GM19025 (cell line): ENCODE data around the gene DAP.
"Not testable (repeated sequence)": the region's sequence is repeated elsewhere in the genome, so short reads cannot be mapped to it uniquely, and the experiment has no call there.

ENCODE experiments used
- ATAC-seq: cut with Tn5 transposase; IDR thresholded peaks from one replicate; pipeline ENCODE4 v1.9.1; 2021; ENCODE audit warnings: mild to moderate bottlenecking, low read depth, moderate library complexity; ENCODE audit not compliant: unreplicated experiment

The DAP gene

DNA sequence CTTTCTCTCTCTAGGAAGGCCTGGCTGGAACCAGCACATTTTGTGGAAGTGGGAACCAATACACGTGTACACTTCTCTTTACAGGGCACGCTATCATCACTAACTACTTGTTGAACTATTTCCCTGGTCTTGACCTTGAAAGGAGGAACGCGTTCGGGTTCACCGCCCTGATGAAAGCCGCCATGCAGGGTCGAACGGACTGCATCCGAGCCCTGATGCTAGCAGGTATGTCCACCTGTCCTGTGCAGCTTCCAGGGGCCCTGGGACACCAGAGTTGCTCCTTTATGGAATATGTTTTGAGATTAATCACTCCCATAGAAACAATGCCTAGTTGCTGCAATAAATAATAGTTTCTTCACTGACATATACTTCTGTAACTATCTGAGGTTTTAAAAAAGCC is 123.1 kb downstream of the DAP start:
- no peak for ATAC-seq

DNA sequence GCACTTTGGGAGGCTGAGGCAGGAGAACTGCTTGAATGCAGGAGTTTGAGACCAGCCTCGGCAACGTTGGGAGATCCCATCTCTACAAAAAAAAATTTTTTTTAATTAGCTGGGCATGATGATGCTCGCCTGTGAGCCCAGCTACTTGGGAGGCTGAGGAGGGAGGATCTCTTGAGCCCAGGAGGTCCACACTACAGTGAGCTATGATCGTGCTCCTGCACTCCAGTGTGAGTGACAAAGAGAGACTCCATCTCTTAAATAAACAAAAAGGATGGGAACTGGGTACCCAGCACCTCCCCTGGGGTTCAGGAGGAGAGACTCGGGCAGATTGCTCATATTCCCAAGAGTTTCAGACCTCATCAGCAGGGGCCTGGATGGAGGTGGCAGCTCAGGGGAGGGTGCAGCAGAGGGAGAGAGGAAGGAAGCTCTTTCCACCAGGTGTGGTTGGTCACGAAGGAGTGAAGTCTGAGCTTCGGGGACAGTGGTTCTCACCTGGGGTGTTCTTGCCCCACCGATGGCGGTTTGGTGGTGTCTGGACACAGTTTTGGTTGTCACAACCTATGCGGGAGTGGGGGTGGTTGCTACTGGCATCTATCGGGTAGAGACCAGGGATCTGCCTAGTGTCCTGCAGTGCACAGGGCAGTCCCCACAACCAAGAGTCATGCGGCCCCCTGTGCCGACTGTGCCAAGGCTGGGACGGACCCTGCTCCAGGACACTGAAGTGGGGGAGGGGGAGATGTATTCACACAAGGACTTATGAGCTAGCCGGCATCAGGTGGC is 124.5 kb downstream of the DAP start:
- ATAC-seq: no peak

DNA sequence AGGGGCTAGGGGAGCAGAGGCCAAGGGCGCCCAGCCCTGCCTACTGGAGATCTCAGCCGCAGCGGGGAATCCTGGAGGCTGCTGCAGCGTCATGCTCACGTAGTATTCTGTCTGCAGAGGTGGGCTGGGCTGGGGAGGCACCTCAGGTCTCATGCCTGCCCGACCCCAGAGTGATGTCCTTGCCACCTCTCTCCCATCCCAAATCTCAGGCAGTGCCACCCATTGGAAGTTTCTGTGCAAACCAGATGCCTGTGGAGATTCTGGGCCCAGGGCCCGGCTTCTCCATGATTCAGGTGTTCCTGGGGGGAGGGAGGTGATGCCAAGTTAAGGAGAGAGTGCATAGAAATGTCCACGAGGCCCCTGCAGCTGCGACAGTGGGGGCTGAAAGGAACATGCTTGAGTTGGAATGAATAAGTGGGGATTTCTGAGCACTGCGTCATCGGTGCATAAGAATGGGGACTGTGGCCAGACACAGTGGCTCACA is 125.1 kb downstream of the DAP start:
- ATAC-seq: no peak

DNA sequence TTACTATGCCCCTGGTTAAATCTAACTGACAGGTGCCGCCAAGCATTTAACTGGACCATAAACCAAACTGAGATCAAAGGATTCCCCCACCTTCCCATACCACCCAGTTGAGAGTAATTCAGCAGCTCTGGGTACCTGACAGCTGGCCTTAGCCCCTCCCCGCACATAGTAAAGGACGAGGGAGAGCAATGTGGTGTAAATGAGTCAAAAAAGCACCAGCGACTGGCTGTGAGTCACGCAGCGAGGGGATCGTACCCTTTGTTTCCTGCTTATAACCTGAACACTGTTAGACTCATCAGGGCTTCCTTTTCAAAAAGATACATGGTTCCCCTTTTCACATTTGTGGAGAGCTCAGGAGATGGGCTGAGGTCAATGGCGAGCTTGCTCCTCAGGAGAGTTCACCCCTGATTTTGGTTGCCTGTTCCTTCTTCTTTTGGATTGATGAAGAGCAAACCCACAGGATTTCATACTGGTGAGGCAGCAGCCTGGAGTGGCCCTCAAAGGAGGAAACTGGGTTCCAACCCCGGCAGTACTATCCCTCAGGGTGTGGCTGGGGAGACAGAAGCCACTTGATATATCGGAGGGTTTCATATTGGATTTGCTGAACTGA is 125.7 kb downstream of the DAP start:
- peak; percentile 54 for ATAC-seq

DNA sequence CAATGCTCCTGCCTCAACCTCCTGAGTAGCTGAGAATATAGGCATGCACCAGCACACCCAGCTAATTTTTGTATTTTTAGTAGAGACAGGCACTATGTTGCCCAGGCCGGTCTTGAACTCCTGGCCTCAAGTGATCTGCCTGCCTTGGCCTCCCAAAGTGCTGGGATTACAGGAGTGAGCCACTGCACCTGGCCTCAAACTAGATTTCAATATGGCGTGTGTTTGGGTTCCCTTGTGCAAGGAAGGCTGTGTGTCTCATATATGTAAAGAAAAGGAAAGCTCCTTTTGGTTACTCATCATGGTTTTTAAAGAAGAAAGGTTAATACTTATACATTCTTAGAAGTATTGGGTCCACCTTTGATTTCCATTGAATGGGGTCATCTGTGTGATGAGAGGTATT is 126.5 kb downstream of the DAP start:
- no peak for ATAC-seq

DNA sequence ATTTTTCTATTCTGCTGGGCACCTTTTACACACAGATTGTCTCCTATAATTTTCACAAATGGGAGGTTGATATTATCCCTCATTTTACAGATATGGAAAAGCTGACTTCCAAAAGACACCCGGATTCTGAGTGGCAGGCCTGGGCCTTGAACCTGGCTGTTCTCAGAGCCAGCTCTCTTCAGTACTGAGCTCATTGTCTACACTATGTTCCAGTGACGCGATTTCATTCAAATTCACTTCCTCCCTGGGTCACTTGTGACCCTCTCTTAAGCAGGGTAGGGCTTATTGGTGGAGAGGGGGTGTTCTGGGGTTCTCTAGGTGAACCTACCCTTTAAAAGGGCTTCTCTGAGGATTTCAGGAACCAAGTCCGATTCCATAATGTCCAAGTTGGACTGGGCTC is 127.0 kb downstream of the DAP start:
- ATAC-seq: no peak

DNA sequence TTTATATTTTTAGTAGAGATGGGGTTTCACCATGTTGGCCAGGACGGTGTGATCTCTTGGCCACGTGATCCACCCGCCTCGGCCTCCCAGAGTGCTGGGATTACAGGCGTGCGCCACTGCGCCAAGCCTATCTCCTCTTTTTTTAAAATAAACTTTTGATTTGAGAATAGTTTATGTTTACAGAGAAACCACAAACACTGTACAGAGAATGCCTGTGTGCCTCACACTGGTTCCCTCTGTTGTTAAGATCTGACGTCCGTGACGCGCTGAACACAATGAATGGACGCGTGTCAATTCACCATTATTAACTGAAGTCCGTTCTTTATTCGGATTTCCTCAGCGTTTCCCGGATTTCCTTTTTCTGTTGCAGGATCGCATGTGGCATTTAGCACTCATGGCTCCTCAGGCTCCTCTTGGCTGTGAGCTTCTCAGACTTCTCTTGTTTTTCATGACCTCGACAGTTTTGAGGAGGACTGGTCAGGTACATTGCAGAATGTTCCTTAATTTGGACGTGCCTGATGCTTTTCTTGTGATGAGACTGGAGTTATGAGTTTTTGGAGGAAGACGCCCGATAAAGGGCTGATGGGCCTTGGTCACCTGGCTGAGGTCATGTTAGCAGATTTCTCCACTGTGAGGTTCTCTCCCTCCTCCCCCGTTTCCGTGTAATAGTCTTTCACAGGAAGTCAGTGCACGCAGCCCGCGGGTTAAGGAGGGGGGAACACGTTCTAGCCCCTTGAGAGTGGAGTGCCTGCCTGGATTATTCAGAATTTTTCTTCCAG is 127.6 kb downstream of the DAP start:
- ATAC-seq: no peak

DNA sequence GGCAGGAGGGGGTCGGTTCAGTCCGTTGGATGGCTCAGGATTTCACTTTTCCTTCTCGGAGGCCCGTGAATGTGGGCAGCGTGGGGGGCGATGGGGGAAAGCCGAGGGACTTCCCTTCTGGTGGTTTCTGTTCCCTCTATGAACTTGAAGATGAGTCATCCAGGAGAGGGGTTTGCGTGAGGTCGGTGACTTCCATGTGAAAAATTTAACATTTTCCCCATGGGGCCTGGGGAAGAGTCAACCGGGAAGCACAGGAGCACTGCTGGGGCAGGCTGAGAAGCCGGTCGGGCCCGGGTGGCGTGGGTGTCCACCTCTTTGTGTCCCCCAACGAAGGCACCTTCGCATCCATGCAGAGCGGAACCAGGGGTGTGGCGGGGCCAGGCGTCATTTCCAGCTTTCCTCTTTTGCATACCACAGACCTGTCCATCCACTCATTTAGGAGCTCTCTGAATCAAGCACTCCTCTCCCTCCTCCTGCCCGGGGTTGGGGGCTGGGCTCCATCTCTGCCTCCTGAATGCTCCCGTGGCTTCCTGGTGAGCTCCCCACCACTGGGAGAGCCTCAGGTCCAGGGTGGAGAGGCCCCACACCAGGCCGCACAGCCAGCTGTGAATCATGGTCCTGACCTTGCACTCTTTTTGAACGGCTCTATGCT is 128.8 kb downstream of the DAP start:
- ATAC-seq: peak; percentile 39

DNA sequence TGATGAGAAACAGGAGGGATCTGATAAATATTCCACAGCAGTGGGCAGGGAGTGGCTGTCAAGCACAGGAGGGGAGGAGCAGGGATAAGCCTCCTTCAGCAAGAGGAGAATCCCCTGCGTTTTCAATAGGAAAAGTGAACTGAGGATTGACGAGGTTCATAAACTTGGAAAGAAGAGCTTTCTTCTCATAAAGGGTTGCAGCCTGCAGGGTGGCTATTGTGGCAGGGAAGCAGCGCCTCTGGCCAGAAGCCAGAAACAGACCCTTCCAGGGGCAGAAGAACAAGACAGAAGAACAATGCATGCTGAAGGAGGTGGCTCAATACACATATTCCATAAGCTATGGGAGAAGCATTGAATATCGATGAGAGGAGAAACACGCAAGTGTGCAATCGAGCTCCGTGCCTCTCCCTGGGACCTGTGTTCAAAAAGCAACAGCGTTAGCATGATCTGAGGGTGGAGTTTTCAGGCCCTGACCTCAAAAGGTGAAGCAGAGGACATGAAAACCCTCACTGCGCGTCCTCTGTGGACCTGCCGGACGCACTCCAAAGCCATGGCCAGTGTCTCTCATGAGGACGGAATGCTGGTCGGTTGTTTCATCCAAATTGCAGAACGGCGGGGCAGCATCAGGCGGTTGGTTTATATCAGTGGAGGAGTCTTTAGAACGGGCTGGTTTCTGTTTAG is 129.6 kb downstream of the DAP start:
- peak; percentile 2 for ATAC-seq

DNA sequence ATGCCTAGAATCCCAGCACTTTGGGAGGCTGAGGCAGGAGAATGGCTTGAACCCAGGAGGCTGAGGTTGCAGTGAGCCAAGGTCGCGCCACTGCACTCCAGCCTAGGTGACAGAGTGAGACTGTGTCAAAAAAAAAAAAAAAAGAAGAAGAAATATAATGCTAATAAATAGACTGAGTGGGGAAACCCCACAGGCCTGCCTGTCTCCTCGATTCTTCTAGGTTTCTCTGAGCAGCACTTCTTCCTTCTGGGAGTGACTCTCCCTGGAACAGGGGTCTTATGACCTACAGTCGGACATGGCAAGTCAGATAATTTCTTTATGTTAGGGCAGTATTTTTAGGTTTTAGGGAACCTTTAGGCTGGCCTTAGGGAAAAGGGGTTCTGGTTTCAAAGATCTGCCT is 130.3 kb downstream of the DAP start:
- ATAC-seq: not testable (repeated sequence)

DNA sequence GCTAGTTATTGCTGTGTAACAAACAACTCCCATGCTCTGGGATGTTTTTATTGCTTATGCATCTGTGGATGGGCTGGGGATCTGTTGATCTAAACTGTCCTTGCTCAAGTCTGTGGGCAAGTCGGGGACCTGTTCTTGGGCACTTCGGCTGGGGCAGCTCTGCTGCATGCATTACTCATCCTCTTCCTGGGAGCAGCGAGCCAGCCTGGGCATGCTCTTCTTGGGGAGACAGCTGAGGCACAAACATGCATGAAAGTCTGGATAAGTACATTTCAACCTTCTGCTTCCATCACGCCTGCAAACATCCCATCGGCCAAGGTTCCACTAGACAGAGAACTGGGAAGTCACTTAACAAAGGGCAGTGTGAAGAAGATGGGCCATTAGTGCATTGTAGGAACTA is 130.9 kb downstream of the DAP start:
- no peak for ATAC-seq

DNA sequence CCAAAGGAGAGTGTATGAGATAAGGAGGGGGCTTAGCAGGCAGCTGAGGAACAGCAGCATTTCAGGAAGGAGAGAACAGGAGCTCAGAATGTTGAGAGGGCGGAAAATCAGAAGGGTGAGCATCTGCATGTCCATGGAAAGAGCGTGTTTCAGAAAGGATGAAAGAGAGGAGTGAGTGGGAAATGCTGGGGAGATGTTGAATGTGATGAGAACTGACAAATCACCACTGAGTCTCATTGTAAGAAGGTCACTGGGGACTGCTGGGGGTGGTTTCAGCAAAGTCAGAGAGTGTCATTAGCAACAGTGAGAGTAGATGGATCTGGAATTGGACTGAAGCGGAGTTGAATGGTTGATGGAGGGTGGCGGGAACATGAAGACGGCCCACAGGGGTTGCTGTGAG is 131.4 kb downstream of the DAP start:
- ATAC-seq: no peak
